Measurements from ENCODE around the gene C12orf54.

- no peak for TF ChIP-seq EP300 (IDR thresholded peaks at IDR 0.05; ENCODE audit: borderline replicate concordance)
- TF ChIP-seq RAD21 (IDR thresholded peaks at IDR 0.05; ENCODE audit: low read depth): no peak
- no peak for TF ChIP-seq TCF12 (IDR thresholded peaks at IDR 0.05; ENCODE audit: low read depth)
- TF ChIP-seq CEBPB (IDR thresholded peaks at IDR 0.05): no peak
- TF ChIP-seq EGR1 (IDR thresholded peaks at IDR 0.05): no peak
- no peak for TF ChIP-seq ZBTB7A (IDR thresholded peaks at IDR 0.05; ENCODE audit: low read depth)
- TF ChIP-seq NFIC (IDR thresholded peaks at IDR 0.05): no peak
- TF ChIP-seq MAX (IDR thresholded peaks at IDR 0.05): no peak
- TF ChIP-seq TAF1 (IDR thresholded peaks at IDR 0.05; ENCODE audit: low read depth): no peak
- TF ChIP-seq TEAD4 (IDR thresholded peaks at IDR 0.05): no peak
- TF ChIP-seq CREB1 (IDR thresholded peaks at IDR 0.05; ENCODE audit: low read depth): no peak
- TF ChIP-seq REST (IDR thresholded peaks at IDR 0.05; ENCODE audit: low read depth): no peak
These were observed 36.0 kb upstream of the C12orf54 start for GRCh38 chr12:48446161-48446776.
